ENCODE data around the gene BSND.

- TF ChIP-seq CTCF (IDR thresholded peaks at IDR 0.05; ENCODE audit: low read depth, low read length) (no peak), EZH2phosphoT487 (IDR thresholded peaks at IDR 0.05; ENCODE audit: low read depth) (no peak)
These were observed 13.9 kb downstream of the BSND start for GRCh38 chr1:55012661-55013060.
